Endothelial cell of umbilical vein (primary cell): Measurements from ENCODE around the gene OTOGL. TPM values are rescaled to one million over a fixed set of nuclear protein-coding genes. Genes with fewer than 3 reads are reported as not detected.

Experiments used
- BruUV-seq: library from RNA; stranded (reverse); fragments of 400-500 nt; replicated peaks from 2 replicates; lab custom pipeline; 2021; lab: Mats Ljungman, UMichigan
- CTCF ChIA-PET: fragments of 300-600, 350-600 bp; sonication (Branson Sonifier 250); formaldehyde crosslinking; loops from one replicate; lab custom pipeline; 2021; ENCODE audit warnings: antibody characterized with exemption, inconsistent platforms; lab: Charles Lee
- POLR2A ChIA-PET: fragments of 300-600, 350-600 bp; sonication (Branson Sonifier 250); formaldehyde crosslinking; loops from one replicate; lab custom pipeline; 2021; ENCODE audit warnings: antibody characterized with exemption, inconsistent platforms; lab: Charles Lee
- DNase-seq: peaks from one replicate; pipeline ENCODE4 v3.0.0-alpha.2; 2011; ENCODE audit warnings: low read depth, low spot score
- FAIRE-seq: peaks from 2 replicates; lab custom pipeline; 2011; peaks lifted over from hg19 to GRCh38; lab: Jason Lieb, UNC
- H2AFZ ChIP-seq: 2 replicates; pipeline ENCODE4 v1.6.0; 2012; ENCODE audit warnings: low read depth, low read length, control low read depth, inconsistent platforms
- H3K27ac ChIP-seq: 2 replicates; pipeline ENCODE4 v1.5.1; 2011; ENCODE audit warnings: low read depth, mild to moderate bottlenecking, control low read depth, low read length, moderate library complexity; ENCODE audit not compliant: insufficient read depth
- H3K27me3 ChIP-seq, 2 experiments: 2 replicates each; pipeline versions ENCODE4 v1.6.0 to v1.6.1; 2011; ENCODE audit warnings: low read length in 2 of 2, mixed read lengths in 1 of 2; ENCODE audit not compliant: control insufficient read depth in 2 of 2, insufficient read depth in 2 of 2
- H3K36me3 ChIP-seq, 2 experiments: 2 replicates in 1 of 2; 3 replicates in 1 of 2; pipeline ENCODE4 v1.5.1; 2011; ENCODE audit warnings: low read length in 2 of 2, mild to moderate bottlenecking in 1 of 2, moderate library complexity in 1 of 2; ENCODE audit not compliant: control insufficient read depth in 2 of 2, insufficient read depth in 2 of 2; ENCODE audit errors: extremely low read depth in 1 of 2
- H3K4me1 ChIP-seq: 3 replicates; pipeline ENCODE4 v1.5.1; 2011; ENCODE audit warnings: mild to moderate bottlenecking, low read length; ENCODE audit not compliant: control insufficient read depth, insufficient read depth; ENCODE audit errors: extremely low read depth
- H3K4me2 ChIP-seq: 2 replicates; pipeline ENCODE4 v1.6.1; 2011; ENCODE audit warnings: low read length, control low read depth, mixed read lengths; ENCODE audit not compliant: insufficient read depth
- H3K4me3 ChIP-seq, 3 experiments: fragments of 200-600 bp in 1 of 3; sonication (generic), shearing (Covaris generic) in 1 of 3; replicated peaks in 1 of 3; 2 replicates each; pipeline ENCODE4 v1.5.1; 2011 to 2016; ENCODE audit warnings: control low read depth in 3 of 3, low read length in 3 of 3, mild to moderate bottlenecking in 2 of 3, inconsistent platforms in 1 of 3, low read depth in 1 of 3, moderate library complexity in 1 of 3; ENCODE audit not compliant: insufficient read depth in 1 of 3
- H3K79me2 ChIP-seq: 2 replicates; pipeline ENCODE4 v1.6.0; 2012; ENCODE audit warnings: low read length, inconsistent platforms; ENCODE audit not compliant: control insufficient read depth, insufficient read depth
- H3K9ac ChIP-seq: replicated peaks from 2 replicates; pipeline ENCODE3; 2011; ENCODE audit warnings: low read length, control low read depth; ENCODE audit not compliant: insufficient read depth; ENCODE audit errors: extremely low read depth
- H3K9me1 ChIP-seq: replicated peaks from 3 replicates; pipeline ENCODE4 v1.6.0; 2011; ENCODE audit warnings: mild to moderate bottlenecking, low read length; ENCODE audit not compliant: control insufficient read depth, insufficient read depth; ENCODE audit errors: extremely low read depth
- H3K9me3 ChIP-seq: replicated peaks from 2 replicates; pipeline ENCODE4 v1.5.1; 2012; ENCODE audit warnings: low read length, inconsistent platforms; ENCODE audit not compliant: control insufficient read depth, insufficient read depth
- H4K20me1 ChIP-seq: replicated peaks from 2 replicates; pipeline ENCODE3; 2011; ENCODE audit warnings: mild to moderate bottlenecking, low read length; ENCODE audit not compliant: control insufficient read depth, insufficient read depth; ENCODE audit errors: extremely low read depth
- CTCF ChIP-seq, 2 donors: IDR thresholded peaks; 1 replicate in 1 of 2; 2 replicates in 1 of 2; pipeline ENCODE4 v1.5.1; 2011; ENCODE audit warnings: low read length in 2 of 2, mild to moderate bottlenecking in 2 of 2, moderate library complexity in 2 of 2, control low read depth in 1 of 2, inconsistent platforms in 1 of 2, low read depth in 1 of 2; ENCODE audit not compliant: insufficient read depth in 1 of 2; ENCODE audit errors: extremely low read depth in 1 of 2
- FOS ChIP-seq: IDR thresholded peaks from 2 replicates; pipeline ENCODE4 v1.6.1; 2011; ENCODE audit warnings: mild to moderate bottlenecking, low read length, moderate library complexity, borderline replicate concordance; ENCODE audit not compliant: insufficient read depth
- GATA2 ChIP-seq: IDR thresholded peaks from 2 replicates; pipeline ENCODE4 v1.7.0; 2011; ENCODE audit warnings: low read depth, mild to moderate bottlenecking, moderate library complexity, mixed read lengths, low read length; ENCODE audit not compliant: insufficient read length, insufficient read depth
- JUN ChIP-seq: IDR thresholded peaks from 2 replicates; pipeline ENCODE4 v1.6.1; 2011; ENCODE audit warnings: borderline replicate concordance, low read depth; ENCODE audit not compliant: insufficient read length, insufficient read depth
- MYC ChIP-seq: IDR thresholded peaks from one replicate; pipeline ENCODE4 v1.6.1; 2011; ENCODE audit warnings: mild to moderate bottlenecking, low read depth, low read length
- POLR2A ChIP-seq: IDR thresholded peaks from 2 replicates; pipeline ENCODE4 v1.6.1; 2012; ENCODE audit warnings: low read depth, mild to moderate bottlenecking, control low read depth, low read length
- POLR2AphosphoS5 ChIP-seq: IDR thresholded peaks from 2 replicates; pipeline ENCODE4 v1.6.1; 2012; ENCODE audit warnings: low read depth, mild to moderate bottlenecking, control low read depth, low read length, moderate library complexity; ENCODE audit not compliant: insufficient read depth
- dilution Hi-C: fragments of 300-500 bp; cut with MboI; formaldehyde crosslinking; loops from one replicate; pipeline ENCODE4 v1.15.0; 2019; ENCODE audit warnings: low sequenced_read_pairs; ENCODE audit not compliant: extremely low pct_ligation_motif_present
- intact Hi-C: fragments of 100-400 bp; cut with micrococcal nuclease; formaldehyde crosslinking; loops from one replicate; pipeline ENCODE4 v1.10.0; 2022
- polyA plus RNA-seq, 4 experiments: library from polyadenylated mRNA; depleted of rRNA in 3 of 4; stranded (reverse) in 3 of 4; unstranded in 1 of 4; fragments of >200 nt; gene quantifications; 2 replicates each; pipeline versions ENCODE4 v1.2.1 to v1.2.3, GENCODE V29; 2011 to 2012; ENCODE audit warnings: missing spikeins in 1 of 4
- total RNA-seq: library from RNA; stranded (reverse); gene quantifications from 2 replicates; pipeline ENCODE4 v1.2.3, GENCODE V29; 2021

The OTOGL gene
- total and polyA plus RNA-seq, 2 donors (not counting 3 experiments of a cell fraction or from before 2014, with no cell fraction given): 1.4 to 2.0 TPM

DNA sequence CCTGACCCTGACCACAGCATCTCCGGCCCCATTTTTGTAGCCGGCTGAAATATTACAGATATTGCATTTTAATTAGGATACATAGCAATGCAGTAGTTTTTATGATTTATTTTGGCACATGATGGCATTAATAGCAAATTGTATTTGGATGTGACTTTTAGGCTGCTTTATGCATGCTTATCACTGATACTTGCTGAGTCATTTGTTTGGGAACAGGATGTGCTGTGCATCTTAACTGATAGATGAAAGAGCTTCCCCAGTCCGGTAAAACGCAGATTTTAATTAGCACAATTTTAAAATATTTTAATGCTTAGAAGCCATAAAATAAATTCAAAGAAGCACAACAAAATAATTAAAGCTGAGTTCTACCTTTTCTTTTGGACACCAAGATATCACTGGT, 90.7 kb downstream of the OTOGL start:
- no peak overlapping the region for H2AFZ ChIP-seq
- no peaks in the 10 kb centered on the region for H3K9me3 ChIP-seq
- no peak for FAIRE-seq
- ChIA-PET CTCF (interaction anchor here (1.4 to 6.1 kb wide), 3 partner anchors 80 to 782 kb away, joined by 4 to 100 read pairs (median 7); no protein-coding TSS in a partner anchor), POLR2A (no interaction called here)
- peaks cover 19% of the 10 kb centered on the region for H3K4me1 ChIP-seq
- TF ChIP-seq POLR2AphosphoS5 (no peak), POLR2A (no peak), CTCF (IDR thresholded peaks at IDR 0.05; ENCODE audit: extremely low read depth in 1 of 2, insufficient read depth in 1 of 2, low read depth in 1 of 2, low read length in 2 of 2) (no peak), JUN (no peak), GATA2 (no peak), FOS (no peak), MYC (no peak)
- no peak for DNase-seq
- no peaks in the 10 kb centered on the region for H3K9me1 ChIP-seq
- intact Hi-C loops (loop anchor here (10.0 kb wide), 1 partner anchor 435 kb away; no protein-coding TSS in a partner anchor), dilution Hi-C loops (no loop called here)
- no peaks in the 10 kb centered on the region for H3K27me3 ChIP-seq
- no peaks in the 10 kb centered on the region for H3K79me2 ChIP-seq
- H3K9ac ChIP-seq: no peak overlapping the region
- no peaks in the 10 kb centered on the region for H3K36me3 ChIP-seq
- H3K4me3 ChIP-seq: no peak overlapping the region
- H3K27ac ChIP-seq: no peak overlapping the region
- H4K20me1 ChIP-seq: no peaks in the 10 kb centered on the region
- BruUV-seq: no TSS peak
- no peak overlapping the region for H3K4me2 ChIP-seq
